Measurements from ENCODE around the gene RXFP1.

Gene RXFP1

DNA sequence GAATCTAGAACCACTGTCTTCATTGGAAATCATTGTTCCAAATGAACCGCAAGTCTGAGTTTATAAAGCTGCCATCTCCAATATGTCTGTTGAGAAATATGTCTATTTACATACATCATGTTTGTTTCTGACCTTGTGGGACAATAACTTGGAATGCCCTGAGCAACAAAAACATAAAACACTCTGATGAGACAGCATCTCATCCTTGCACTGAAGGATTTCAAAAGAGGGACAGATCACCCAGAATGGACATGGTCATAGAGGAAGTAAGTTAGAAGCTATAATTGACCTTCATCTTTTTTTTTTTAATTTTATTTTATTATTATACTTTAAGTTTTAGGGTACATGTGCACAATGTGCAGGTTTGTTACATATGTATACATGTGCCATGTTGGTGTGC is 22.5 kb downstream of the RXFP1 start:
- no peak for DNase-seq

DNA sequence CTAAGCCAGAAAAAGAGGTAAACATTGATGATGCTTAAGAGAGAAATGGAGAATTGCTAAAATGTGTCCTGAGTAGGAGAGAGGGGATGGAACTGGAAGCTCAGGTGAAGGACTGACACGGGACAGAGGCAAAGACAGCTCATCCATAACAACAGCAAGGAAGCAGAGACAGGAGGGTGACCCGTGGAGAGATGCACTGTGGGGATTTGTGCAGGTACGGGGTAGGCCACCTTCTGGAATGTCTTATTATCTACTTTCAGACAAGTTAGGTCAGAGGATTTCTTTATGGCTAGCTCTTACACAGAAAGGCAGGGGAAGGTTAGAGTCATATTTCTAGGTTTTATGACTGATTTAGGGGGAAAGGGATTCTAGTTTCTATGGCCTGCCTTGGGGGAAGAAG is 31.7 kb downstream of the RXFP1 start:
- no peak for DNase-seq

DNA sequence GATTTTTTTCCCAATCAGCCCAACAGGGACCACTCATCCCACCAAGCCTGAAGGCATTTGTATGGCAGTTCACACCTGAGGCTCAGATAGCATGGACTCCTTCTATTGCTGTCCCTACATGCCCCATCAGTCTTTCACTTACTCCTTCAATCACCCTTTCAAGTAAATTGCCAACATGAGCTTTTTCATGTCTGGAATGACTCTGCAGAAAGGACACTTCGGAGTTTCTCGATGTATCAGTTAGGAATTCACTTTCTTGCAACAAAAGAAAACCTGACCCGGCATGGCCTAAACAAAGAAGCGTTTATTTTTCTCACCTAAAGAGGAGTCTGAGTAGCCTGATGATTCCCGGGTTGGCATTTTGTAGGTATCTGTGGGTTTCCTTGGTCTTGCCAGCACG is 38.6 kb downstream of the RXFP1 start:
- no peak for DNase-seq

DNA sequence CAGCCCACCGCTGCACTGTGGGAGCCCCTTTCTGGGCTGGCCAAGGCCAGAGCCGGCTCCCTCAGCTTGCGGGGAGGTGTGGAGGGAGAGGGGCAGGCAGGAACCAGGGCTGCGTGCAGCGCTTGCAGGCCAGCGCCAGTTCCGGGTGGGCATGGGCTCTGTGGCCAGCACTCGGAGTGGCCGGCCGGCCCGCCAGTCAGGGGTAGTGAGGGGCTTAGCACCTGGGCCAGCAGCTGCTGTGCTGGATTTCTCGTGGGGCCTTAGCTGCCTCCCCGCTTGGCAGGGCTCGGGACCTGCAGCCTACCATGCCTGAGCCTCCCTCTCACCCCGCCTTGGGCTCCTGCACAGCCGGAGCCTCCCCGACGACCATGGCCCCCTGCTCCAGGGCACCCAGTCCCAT is 45.2 kb downstream of the RXFP1 start:
- DNase-seq, result no peak

DNA sequence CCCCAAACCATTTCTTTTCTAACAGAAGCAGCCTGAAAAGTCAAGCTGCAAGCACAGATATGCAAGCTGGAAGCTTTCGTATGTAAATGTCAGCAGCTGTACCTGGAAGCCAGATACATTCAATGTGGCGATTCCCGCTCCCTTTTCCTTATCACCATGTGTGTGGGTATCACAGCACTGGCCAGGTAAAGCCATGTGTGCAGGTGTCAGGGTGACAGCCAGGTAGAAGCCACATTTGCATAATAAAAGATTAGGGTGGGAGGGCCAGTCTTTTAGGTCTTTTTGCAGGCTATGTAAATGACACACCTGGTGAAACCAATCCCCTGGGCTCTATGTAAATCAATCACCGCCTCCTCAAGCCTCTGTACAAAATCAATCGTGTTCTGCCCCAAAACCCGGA is 50.1 kb downstream of the RXFP1 start:
- DNase-seq, result no peak

DNA sequence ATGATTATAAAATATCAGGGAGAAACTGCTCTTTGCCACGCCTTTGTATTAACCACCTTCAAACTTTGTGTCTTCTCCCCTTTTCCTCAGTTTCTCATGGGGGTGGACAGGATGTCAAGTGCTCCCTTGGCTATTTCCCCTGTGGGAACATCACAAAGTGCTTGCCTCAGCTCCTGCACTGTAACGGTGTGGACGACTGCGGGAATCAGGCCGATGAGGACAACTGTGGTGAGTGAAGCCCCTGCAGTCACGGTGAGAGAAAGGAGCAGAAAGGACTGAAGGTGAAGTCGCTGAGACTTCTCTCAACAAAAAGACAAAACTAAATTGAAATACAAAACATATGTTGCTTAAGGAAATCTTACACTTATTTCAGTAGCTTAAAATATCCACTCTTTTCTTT is 50.9 kb downstream of the RXFP1 start:
- no peak for DNase-seq

DNA sequence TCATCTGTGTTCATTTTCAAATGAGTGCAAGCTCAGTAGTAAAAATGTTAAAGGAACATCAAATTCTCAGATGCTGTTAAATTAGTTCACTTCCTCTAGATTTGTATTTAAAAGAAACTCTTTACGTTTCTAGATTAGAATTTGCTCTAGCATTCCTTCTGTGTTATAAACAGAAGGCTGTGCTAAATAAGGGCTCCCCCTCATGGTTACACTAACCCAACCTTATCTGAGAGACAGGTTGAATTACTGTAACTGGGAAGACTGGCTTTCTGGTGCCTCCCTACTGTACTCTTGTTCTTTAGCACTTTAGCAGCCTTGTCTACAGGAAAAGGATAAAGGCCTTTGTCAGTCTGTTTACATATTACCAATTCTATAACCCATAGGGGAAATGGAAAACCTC is 56.8 kb downstream of the RXFP1 start:
- no peak for DNase-seq

DNA sequence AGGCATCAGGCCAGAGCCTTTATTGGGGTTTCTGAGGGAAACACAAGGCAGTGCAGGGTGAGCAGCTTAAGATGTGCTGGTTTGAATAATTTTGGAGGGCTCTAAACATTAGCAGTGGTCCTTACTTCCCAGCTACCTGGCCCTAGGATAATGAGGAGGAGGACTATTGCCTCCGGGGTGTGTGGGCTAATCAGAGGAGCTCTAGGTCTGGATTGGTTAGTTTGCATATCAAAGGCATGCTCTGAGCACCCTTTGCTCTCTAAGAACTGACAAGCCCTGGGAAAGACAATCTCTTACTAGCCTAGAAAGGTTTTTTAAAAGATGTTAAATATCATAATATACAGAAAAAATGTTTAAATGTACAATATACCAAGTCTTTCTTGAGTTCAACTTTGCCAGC is 58.4 kb downstream of the RXFP1 start:
- no peak for DNase-seq

DNA sequence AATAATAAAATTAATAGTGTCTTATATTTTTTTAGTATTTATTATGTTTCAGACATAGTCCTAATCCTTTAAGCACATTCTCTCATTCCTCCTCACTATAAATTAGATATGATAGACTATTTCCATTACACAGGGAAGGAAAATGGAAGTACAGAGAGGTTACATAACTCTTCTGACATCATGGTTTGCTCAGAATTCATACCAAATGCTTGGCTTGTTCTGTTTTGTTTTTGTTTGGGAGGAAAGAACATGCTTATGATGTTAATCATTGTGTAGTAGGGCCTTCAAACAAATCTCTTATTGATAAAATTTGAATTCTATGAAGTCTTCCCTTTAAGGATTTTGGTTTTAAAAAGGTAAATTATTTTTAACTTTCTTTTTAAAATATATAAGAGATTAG is 59.5 kb downstream of the RXFP1 start:
- no peak for DNase-seq

DNA sequence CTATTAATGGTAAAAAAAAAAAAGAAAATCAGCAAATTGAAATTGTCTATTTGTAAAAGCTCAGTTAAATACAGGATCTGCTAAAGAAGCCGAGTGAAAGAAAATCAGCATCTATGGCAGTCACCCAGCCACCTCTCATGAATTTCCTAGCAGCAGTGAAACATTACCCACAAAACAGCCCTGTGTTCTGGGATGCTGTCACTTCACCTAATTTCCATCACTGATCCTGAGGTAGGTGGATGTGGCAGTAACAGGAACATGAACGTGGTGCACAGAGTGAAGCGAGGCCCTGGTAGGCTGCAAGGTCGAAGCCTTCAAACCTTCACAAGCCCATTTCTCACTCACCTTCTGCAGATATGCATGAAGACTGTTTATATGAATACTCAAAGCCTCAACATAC is 65.2 kb downstream of the RXFP1 start:
- no peak for DNase-seq

DNA sequence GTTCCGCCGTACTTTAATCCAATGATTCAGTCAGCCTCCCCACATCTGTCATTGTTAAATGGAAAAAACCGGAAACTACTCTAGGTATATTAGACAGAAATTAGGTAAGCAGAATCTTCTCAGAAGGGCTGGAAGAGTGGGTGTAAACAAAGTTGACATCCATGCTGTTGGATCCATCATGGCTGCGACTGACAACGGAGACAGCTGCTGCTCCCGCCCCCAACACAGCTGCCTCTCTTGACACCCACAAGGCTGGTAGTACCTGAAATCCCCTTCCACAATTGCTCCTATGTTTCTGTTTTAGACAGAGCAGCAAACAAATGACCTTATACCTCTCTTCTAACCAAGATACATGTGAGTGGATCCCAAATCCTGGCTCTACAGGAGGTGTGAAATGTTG is 66.6 kb downstream of the RXFP1 start:
- DNase-seq, result no peak

DNA sequence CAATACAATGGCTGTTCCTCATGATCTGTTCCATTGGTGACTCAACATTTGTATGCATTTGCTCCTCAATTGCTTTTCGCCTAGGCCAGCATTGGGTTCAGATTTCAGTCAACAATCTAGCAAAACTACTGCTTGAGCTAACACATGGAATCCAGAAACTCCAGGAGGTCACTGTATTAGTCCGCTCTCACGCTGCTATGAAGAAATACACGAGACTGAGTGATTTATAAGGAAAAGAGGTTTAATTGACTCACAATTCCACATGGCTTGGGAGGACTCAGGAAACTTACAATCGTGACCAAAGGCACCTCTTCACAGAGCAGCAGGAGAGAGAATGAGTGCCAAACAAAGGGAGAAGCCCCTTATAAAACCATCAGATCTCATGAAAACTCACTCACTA is 67.1 kb downstream of the RXFP1 start:
- no peak for DNase-seq

DNA sequence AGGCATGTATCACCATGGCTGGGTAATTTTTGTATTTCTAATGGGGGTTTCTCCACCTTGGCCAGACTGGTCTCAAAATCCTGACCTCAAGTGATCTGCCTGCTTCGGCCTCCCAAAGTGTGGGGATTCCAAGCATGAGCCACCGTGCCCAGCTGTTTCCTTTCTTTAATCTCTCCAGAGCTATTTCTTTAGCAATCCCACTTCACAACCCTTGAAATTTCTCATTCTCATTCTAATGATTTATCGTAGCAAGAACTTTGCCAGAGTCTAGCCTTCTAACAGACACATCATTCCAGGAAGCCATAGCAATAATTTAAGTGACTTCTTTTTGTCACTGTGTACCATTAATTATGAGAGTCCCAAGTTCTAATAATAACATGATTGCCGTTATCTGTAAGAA is 68.6 kb downstream of the RXFP1 start:
- no peak for DNase-seq

DNA sequence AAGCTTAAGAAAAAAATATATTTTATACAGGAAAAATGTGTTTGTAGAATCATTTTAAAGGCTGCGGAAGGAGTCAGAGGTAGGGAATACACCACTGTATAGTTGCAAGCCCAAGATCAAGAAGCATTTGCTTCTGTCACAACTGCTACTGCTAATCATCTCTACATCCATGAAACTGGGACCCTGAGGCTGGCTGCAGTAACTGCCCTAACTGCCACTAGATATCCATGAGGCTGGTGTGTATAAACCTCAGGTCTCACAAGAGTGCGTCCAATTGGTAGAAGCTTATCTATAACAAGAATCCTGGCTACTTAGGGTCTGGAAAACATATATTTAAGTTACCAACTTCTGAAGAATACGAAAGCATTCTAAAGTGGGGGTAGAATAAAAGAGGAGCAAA is 69.1 kb downstream of the RXFP1 start:
- DNase-seq, result no peak

DNA sequence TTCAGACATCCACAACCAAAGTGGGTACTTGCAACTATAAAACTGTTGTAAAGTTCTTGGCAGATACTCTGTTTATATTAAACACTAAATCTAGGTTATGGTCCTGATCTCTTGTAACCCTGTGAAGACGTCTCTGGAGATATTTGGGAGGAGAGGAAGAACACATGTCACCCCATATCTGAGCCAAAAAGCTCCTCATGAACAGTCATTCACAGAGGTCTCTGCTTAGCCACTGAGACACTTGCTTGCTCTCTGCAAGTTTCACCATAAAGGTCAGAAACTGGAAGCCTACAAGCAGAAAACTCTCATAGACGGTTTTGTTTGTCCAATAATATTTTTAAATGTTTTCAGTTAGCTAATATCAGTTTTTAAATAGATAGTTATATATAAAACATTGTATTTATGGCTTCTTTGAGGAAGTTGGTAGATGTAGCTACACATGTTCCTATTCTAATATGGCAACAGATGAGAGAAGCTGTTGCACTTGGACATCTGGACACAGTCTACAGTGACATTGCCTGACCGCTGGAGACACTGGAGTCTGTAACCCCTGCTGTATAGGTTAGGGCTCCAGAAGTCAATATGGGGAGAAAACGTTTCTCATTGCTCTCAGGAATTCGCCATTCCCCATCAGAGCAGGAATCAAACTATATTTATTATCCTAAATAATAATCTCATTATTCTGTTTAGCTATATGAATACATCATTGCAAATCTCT is 76.4 kb downstream of the RXFP1 start:
- no peak for DNase-seq

DNA sequence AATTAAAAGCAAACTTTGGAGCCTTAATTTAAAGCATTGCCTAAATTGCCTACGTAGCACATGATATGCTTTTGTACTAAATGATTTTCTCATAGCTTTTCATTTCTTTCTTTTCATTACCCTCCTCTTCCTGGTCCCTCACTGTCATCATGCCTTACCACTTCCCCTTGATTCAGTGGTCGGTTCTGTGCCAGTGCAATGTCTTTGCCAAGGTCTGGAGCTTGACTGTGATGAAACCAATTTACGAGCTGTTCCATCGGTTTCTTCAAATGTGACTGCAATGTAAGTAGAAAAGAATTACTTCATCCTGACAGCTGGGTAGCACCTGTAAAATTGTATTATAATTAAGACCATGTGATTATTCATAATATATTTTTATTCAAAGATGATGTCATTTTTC is 77.5 kb downstream of the RXFP1 start:
- DNase-seq, result no peak

DNA sequence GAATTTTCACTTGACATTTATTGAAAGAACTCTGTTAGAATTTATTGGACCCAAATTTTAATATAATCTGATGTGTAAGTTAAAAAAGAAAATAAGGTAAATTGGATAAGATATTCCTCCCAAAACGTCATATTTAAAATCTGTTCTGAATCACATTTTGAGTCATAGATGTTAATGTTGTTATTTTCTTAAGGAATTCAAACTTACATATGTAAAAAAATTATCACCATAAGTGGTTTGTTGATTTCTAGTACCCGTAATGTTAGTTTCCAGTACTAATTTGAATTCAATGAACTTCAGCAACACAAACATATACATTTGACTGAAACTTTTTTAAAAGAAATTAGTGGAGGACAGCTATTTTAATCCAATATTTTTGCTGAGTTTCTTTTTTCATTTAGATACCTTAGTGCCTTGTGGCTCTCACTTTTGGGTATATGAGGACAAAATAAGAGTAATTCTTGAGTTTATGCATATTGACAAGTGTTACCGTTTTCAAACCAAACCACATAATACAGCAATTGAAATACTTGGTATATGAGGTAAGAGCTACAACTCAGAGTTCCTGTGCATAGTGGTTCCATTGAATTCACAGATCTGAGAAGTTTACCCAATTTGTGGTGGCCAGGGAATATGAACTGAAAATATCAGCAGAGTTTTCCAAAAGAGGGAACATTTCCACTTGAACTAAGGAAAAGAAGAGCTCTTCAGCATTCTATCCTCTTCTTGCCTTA is 78.2 kb downstream of the RXFP1 start:
- DNase-seq, result no peak

DNA sequence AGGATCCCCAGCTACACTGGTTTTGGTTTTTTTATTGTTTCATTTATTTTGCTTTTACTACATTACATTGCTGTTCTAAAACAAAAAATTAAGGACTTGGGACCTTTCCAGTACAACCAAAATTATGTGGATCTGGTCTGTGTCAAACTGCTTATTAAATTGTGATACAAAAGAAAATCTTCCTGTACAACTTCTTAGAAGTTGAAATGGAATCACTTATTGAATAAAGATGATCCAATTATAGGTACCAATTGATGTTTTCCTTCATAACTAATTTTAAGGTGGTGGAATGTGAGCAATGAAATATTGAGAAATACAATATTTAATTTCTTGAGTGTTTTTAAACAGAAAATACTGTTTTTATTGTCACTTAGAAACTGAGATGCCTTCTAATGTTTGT is 82.7 kb downstream of the RXFP1 start:
- no peak for DNase-seq

DNA sequence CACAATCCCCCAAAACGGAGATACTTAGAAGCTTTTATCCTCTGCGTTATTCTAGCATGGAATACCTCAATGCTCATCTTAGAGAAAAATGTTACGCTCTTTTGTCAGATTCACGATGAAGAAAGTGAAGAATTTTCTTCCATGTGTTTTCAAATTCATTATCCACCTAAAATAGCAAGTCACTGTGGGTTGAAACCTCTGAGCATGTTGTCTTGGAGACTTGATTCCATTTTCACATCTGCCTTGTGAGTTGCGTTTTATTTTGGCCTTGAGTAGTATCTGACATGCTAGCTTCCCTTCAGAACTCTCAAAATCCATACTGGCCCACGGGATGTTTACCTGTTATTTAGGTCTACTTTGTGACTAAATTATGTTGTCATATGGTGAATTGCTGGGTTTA is 83.7 kb downstream of the RXFP1 start:
- no peak for DNase-seq

DNA sequence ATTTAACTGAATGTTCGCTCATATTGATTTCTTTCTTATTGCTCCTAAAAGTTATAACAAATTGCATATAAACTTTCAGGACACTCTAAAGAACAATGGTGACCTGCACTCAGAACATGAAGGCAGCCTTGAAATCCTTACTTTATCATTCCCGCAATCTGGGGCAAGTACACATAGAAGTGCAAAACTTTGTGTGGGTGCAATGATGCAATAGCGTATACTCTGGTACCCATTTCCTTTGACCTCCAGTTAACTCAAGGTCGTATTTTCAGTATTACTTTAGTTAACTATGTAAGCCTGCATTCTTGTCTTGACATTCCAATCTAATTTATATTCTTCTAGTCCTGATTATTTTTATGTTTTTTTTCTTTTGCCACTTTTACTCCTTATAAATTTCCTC is 85.3 kb downstream of the RXFP1 start:
- no peak for DNase-seq

DNA sequence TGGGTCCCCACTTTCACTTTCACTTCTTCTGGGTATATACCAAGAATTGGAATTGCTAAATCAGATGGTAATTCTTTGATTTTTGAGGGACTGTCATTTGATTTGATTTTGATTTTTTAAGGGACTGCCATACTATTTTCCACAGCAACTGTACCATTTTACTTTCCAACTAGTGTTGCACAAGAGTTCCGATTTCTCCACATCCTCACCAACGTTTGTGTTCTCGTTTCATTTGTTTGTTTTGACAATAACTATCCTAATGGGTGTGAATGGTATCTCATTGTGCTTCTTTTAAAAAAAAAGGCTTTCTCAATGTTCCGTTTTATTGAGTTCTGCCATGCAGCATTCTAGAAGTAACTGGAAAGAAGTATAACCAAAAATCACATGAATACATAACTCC is 87.4 kb downstream of the RXFP1 start:
- DNase-seq, result no peak

DNA sequence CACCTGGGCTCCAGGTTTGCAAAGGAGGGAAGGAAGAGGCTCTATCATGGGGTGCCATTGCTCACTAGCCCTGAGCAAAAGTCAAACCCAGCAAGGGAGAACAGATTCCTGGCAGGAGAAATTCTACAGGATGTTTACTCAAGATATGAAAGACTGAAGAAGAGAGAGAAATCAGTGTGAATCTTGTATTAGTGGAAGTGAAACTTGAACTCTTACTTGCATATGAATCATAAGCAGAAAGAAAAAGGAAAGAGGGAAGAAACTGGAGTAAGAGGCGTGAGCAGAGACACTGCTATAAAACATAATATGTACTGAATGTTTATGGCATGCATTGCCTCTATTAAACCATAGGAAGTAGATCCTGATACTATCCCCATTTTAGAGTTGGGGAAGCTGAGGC is 89.1 kb downstream of the RXFP1 start:
- no peak for DNase-seq

DNA sequence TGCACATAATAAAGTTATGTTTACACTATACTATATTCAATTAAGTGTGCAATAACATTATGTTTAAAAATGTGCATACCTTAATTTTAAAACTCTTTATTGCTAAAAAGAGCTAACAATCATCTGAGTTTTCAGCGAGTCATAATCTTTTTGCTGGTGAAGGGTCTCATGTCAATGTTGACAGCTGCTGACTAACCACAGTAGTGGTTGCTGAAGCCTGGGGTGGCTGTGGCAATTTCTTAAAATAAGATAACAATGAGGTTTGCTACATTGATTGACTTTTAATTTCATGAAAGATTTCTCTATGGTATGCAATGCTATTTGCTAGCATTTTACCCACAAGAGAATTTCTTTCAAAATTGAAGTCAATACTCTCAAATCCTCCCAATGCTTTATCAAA is 91.4 kb downstream of the RXFP1 start:
- no peak for DNase-seq

DNA sequence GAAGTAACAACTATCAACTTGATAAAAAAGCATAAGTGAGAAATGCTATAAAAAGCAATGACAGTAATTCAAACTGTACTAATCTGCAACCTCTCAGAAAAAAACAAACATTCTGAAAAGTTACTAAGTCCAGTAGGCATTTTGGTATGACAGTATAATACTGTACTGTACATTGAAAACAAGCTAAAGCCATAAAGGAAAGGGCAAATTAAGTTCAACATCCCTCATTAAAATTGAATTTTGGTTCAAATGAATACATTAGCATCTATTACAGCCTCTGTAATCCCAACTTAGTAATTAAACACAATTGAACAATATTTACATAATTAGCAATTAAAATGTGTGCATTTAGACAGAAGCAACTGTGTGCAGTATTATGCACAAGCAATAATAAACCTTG is 96.3 kb downstream of the RXFP1 start:
- DNase-seq, result no peak

DNA sequence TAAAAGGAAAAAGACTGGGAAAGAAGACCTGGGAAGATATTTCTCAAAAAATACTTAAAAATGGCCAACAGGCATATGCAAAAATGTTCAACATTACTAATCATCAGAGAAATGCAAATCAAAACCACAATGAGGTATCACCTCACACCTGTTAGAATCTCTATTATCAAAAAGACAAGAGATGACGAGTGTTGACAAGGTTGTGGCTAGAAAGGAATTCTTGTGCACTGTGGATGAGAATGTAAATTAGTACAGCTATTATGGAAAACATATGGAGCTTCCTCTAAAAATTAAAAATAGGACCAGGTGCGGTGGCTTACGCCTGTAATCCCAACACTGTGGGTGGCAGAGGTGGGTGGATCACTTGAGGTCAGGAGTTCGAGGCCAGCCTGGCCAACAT is 100.0 kb downstream of the RXFP1 start:
- DNase-seq, result no peak
